HK-2 (cell line): ENCODE measurements around the gene THSD7A.

ENCODE experiments used
- DNase-seq: peaks from one replicate; pipeline ENCODE4 v3.0.0-alpha.2; 2018; ENCODE audit not compliant: unreplicated experiment

Gene THSD7A

DNA sequence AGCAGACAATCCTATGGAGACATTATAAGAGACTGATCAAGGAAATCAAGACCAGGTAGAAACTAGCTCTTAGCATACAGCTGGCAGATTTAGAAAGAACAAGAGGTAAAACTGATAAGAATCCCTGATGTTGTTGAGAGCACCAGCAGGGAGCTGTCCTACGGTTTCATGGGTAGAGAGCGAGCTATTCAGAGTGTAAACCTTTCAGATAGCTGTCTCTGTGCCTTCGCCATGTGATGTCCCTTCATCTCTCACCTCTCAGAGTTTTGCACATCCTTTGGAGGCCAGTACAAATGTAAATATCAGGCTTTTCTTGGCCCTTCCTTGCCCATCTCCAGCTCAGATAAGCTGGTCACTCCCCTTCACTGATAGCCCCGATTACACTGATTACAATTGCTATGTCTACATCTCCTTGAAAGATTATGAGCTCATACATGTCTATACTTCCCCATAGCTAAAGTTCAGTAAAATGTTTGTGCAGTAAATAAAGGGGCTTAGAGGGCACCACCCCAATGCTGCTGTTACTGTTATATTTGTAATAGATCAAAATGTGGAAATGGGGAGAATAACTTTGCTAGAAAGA is 21.9 kb downstream of the THSD7A start:
- DNase-seq: no peak

DNA sequence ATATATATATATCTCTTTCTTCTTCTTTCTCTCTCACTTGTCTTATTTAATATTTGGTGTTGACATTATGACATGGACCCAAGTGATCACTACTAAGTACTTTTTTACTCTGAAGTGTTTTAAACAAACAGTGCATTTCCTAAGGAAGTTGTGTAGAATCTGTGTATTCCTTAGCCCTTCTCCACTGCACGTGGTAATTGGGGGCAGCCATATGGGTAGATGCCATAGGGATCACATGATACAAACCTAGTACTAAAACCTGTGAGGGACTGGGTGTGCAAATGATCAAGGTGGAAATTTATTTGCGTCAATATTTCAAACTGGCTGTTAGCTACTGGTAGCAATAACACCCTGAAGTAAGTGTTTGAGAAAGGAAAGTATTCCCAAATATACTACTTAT is 25.0 kb downstream of the THSD7A start:
- no peak for DNase-seq

DNA sequence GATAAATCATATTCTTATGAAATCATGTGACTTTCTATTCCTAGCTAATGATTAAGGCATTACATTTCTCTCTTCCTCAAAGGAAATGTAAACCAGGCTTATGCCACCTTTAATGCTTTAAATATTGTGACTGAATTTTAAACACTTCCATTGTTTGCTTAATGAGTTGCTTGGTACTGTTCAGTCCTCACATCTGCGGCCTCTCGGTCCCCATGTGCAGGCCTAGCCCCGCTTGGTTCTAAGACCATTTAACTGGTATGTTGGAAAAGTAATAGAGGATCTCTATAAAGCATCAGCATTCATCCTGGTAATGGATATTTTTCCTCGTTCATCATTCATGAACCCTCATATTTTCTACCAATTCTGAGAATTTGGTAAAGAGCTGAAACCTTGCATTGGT is 27.4 kb downstream of the THSD7A start:
- no peak for DNase-seq

DNA sequence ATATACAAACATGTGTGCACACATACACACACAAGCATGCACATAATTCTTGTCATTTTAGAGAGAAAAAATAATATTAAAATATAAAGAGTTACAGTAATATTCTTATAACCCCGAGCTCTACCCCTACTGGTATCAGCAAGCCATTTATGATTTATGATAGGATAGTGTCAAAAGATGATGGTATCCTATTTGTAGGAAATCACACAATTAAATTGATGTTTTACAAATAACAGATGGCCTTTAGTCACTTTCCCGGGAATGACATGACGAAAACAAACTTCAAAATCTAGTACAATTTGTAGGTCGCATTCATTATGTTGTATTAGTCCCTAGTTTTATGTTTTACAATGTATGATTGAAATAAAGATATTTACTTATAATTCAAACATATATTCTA is 36.8 kb downstream of the THSD7A start:
- no peak for DNase-seq

DNA sequence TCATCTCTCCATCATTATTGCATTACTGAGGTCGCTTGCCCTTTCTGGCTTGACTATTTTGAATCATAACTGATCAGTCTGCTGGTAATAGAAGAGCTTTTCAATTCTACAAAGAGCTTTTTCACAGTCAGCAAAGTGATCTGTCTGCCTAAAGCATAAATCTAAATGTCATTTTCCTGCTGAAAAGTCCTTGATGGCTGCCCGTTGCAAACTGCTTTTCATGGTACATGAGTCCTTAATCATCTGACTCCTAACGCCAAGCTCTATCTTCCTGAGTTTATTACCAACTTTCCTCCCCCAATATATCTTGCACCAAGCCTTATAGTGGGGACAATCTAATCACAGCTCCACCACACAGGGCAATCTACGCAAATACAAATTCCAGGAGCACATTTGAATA is 39.8 kb downstream of the THSD7A start:
- DNase-seq: no peak

DNA sequence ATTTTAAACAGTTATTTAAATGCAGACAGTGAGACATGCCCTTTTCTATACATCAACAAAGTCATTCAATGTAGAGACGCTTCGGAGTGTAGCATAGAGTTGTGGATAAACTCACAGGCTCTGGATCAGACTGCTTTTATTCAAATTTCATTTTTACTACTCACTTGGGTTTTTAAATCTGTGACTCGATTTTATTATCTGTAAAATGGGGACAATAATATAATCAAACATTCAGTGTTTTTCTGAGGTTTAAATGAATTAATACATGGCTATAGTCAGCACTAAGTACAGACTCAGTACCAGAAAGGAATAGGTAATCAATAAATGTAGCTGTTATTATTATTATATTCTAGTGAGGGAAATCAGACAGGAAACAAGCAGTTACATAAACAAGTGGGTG is 43.4 kb downstream of the THSD7A start:
- DNase-seq: no peak

DNA sequence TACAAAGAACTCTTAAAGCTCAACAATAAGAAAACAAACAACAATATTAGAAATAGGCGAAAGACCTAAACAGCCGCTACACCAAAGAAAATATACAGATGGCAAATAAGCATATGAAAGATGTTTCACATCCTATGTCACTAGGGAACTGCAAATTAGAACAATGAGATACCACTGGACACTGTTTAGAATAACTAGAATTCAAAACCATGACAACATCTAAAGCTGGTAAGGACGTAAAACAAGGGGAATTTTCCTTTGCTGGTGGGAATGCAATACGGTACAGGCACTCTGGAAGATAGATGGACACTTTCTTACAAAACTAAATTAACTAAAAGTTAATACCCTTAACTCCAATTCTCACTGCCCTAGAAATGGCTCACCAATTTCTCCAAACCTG is 44.5 kb downstream of the THSD7A start:
- no peak for DNase-seq

DNA sequence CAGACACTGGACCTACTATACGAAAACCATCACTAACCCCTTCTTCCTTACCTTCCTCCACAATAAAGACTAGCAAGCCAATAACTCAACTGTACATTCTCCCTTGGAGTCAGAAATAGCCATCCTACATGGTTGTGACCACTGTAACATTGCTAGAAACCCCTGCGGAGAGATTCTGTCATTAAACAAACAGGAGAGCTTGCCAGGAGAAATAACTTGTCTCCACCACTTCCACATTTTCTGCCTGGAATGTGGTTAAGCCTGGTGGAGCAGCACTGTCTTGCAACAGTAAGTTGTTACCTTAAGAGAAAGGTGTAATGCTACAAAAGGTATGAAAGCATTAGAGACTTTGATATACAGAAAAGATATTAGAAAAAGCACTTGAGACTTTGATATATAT is 45.8 kb downstream of the THSD7A start:
- DNase-seq: peak; percentile 2

DNA sequence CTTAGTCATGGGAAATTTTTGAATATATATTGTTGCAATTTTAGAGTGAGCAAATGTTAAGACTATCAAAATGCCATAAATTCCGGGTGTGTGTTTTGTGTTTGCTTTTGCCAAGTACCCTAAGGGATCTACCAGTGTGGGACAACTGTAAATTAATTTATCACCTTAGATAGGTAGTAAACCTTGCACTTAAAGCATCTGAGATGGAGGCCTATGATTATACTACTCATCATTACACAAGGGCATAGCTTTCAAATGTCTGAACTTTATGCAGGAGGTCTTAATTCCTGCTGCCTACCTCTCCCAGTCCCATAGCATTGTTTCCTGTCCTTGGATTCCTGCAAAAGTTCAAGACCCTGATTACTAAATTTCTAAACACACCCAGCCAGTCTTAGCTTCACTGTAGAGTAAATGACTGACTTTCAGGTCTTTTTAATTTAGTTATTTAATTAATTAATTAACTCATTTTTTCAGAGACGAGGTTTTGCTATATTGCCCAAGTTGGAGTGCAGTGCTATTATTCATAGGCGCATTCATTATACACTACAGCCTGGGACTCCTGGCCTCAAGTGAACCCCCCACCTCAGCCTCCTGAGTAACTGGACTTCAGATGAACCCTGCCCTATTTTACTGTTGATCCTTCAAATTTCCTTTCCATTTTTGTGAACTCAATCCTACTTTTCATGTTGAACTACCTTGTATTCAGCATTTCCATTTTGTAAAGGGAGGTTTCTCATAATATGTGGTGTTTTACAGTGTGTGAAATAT is 47.0 kb downstream of the THSD7A start:
- no peak for DNase-seq

DNA sequence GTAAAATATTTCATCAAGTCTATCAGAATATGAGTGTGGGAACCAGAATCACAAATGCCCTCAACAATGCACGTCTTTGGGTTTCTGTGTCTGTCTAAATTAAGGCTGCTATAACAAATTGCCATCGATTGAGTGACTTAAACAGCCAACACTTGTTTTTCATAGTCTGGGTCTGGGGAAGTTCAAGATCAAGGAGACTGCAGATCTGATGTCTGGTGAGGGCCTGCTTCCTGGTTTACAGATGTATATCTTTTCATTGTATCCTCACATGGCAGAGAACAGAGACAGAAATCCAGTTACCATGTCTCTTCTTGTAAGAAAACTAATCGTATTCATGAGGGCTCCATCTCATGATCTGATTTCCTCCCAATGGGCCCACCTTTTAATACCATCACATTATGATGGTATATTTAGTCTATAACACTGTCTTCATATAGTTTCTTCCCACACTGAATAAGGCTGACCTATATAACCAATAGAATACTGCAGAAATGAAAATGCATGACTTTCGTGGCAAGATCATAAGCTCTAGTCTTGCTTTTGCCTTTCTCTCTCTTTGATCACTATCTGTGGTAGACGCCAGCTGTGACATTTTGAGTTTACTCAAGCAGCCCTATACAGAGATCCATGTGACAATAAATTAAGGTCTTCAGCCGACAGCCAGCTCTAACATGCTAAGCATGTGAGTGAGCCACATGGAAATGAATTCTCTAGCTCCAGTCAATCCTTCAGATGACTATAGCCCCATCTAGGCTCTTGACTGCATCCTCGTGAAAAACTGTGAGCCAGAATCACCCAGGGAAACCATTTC is 51.9 kb downstream of the THSD7A start:
- no peak for DNase-seq

DNA sequence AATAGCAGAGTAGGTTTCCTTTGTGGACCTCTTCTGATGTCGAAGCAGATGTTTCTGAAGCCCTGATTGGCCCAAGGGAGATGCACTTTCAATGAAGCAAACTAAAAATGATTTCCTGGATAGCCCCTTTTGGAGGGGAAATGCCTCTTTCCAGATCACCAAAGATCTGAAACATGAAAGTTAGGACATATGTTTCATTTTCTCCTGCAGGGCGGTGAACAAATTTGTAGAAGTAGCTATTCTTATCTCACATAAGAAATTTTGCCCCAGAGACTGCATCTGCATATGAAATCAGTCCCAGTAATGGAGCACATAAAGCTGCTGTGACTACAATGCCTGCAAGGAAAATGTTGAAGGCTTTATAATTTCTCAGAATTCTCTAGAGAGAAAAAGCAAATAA is 56.0 kb downstream of the THSD7A start:
- no peak for DNase-seq

DNA sequence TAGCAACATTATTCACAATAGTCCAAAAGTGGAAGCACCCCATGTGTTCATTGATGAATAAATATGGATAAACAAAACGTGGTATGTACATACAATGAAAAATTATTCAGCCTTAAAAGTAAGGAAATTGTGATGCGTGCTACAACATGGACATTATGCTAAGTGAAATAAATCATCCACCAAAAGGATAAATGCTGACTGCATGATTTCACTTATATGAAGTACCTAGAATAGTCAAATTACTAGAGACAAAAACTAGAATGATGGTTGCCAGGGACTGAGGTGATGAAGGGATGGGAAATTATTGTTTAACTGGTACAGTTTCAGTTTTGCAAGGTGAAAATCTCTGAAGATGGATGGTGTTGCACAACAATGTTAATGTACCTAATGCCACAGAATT is 56.6 kb downstream of the THSD7A start:
- DNase-seq: no peak

DNA sequence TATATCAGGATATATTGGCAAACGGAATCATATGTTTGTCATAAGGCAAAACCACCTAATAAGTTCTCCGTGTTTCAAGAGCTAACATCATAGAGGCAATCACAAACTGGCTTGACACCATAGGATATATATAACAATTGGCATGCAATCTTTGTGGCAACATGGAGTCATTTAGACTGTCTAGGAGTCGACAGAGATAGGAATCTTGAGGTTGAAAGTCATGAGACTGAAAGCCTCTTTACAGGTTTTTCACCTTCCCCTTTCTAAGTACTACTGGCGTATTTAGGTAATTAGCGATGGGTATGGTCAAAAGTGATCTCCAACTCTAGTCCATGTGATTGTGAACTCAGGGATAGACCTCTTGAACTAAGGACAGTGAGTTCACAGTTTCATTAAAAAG is 63.7 kb downstream of the THSD7A start:
- DNase-seq: no peak

DNA sequence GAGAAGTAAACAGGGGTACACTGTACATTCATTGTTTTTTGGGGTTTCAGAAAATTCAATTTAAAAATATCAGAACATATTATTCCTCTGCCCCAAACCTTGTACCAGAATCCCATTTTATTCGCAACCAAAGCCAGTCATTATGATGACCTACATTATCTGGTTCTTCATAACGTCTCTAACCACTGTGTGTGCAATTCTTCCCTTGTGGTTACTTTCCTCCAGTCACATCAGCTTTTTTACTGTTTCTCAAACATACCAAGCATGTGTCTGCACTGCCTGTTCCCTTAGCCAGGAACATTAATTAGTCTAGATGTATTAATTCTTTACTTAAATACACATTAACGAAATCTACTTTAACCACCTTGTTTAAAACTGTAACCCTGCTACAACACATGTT is 64.8 kb downstream of the THSD7A start:
- DNase-seq: no peak

DNA sequence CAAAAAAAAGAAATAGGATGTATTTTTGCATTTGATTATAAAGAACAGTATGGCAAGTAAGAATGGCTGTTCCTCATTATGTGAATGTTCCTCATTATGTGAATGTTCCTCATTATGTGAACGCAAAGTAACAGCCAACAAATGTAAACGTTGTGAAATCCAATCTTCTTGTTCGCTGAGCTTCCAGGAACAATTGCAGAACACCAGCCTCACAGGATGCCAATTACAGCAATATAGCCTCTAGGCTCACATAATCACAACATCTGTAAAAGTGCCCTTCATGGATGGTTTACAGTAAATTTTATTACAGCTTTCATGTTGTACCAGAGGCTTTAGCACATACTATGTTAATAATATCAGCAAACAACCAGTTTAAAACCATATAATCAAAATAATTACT is 71.6 kb downstream of the THSD7A start:
- no peak for DNase-seq

DNA sequence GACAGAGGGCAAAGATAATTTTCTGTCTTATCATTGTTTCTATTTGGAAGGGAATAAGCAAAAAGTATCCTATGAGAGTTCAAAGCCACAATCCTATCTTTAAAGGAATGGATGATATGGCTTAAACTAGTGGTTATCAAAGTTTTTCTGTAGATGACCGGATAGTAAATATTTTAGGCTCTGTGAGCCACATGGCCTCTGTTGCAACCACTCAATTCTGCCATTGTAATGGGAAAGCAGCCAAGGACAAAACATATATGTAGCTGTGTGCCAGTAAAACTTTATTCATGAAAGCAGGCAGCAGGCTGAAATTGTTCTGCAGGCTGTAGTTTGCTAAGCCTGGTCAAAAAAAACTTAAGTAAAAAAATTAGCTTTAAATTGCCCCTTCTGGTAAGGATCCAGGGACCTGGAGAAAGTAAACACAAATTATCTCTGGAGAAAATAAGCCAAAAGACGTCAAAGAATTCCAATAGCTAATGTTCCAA is 73.3 kb downstream of the THSD7A start:
- DNase-seq: no peak

DNA sequence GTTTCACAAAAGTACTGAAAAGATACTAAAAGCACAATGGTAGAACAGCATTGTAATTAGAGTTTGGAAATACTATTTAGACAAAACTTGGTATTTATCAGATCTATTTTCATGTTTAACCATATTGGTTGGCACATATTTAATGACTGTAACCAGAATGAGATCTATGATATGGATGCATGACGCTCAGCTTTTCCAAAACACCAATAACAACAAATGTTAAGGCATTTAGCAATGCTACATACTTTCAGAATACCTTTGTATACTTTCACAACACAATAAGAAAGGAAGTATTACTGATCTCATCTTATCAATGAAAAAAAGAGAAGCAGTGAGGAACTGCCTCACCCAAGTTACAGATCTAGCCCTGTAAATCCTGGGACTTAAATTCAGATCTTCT is 74.8 kb downstream of the THSD7A start:
- DNase-seq: no peak

DNA sequence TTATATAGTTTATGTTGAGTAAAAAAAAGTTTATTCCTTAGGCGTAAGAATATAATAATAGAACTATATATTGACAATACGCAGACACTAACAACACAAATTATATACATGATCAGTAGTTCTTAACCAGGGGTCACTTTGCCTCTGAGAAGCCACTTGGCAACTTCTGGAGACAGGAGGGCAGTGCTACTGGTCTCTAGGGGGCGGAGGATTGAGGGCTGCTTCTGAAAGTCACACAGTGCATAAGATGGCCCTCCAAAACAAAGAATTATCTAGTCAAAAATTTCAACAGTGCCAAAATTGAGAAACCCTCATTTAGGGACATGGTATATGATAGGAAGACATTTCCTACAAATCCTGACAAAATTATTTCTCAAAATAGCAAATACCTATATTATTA is 77.1 kb downstream of the THSD7A start:
- DNase-seq: no peak

DNA sequence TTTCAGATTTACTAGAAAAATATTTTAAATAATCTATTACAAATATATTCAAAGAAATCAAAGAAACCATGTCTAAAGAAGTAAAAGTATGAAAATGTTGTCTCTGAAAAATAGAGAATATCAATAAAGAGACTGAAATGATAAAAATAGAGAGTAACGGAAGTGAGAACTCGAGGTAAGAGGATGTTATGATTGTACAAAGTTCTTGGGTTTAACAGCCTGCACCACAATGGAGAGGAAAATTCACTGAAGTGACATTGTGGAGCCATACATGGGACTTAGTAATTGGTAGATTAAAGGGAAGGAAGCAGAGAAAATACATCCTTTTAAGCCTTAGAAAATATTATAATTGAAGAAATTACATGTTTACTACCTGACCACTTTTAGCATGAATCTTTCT is 77.9 kb downstream of the THSD7A start:
- DNase-seq: no peak

DNA sequence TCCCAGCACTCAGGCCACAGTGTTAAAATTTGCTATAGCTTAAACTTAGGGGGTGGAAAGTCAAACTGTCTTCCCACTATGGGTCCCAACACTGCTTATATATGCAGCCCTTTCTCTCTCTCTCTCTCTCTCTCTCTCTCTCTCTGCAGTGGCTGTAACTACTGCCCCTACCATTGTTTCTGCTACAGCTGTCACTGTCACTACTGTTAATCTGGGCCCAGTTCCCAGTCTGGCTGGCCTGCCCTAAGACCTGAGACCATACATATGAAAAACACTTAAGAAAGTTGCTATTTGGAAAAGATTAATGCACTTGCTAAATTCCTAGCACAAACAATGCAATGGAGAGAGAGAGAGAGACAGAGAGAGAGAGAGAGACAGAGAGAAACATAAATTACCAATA is 78.6 kb downstream of the THSD7A start:
- no peak for DNase-seq

DNA sequence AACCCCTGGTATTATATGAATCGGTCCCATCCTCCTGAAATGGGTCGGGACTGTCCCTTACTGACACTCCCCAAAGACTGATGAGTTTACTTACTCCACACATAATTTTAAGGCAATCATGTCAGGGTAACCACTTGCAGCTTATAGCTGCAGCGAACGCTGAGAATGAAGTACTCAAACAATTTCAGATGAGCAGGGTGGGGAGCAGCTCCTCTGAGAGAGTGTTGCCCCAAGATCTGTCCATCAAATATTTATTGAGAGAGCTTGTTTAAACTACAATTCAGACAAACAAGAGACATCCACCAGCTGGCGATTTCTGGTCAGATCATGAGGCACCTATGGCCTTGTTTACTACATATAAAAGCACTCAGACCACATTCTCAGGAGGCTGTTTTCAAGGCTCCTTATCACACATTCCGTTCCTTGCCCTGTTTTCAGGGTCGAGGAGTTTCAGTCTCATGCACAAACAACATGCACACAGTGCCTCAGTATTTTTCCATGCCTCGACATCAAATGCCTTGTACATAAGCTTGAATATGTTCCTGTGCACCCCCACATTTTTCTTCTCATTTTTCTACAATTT is 80.1 kb downstream of the THSD7A start:
- no peak for DNase-seq

DNA sequence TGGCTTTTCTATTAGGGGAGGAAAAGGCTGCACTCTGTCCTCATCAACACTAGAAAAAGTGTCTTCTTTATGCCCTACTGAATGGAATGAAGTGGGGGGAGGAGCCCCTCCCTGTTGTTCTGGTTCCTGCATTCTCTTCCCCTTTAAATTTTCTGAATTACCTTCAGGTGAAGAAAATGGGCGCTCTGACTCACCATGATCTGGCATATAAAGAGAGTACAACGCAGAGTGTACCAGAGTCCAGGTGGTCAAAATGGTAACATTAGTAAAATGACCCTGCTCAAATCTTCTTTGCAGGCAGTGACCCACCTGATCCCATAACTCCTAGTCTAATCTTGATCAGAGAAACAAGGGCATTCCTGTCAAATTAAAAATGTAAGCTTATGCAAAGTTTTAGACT is 80.7 kb downstream of the THSD7A start:
- no peak for DNase-seq

DNA sequence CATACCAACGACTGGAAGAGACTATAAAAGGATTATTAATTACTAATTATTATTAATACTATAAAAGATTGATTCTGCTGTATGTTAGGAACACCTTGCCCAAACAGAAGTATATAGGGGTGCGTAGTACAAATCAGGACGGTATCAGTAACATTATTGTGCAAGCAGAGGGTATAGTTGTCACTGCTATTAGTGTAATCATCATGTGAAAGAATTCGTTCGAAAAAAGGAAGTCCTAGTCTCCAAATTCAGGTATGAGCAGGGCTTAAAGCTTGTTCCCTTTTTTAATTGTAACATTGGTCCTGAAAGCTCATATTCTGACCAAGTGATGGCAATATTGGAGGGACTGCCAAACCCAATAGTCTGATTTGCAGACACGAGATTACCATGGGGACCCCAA is 81.8 kb downstream of the THSD7A start:
- DNase-seq: no peak
